Ascending aorta (tissue), 2 donors: ENCODE measurements around the gene MRPL17. TPM values are rescaled to one million over a fixed set of nuclear protein-coding genes. Genes with fewer than 3 reads are reported as not detected.
"Not testable (repeated sequence)": the region's sequence is repeated elsewhere in the genome, so short reads cannot be mapped to it uniquely, and the experiment has no call there.

Experiments
- DNase-seq, 2 donors: peaks; one replicate each; pipeline ENCODE4 v3.0.0-alpha.2; 2019; ENCODE audit warnings: low spot score in 2 of 2
- H3K27ac ChIP-seq, 2 donors: fragments of 200-600 bp; sonication (generic); one replicate each; pipeline ENCODE4 v1.5.1; 2016 to 2017; ENCODE audit warnings: mild to moderate bottlenecking in 1 of 2
- H3K27me3 ChIP-seq: fragments of 200-600 bp; sonication (generic); one replicate; pipeline ENCODE4 v1.5.1; 2017
- H3K36me3 ChIP-seq, 2 donors: fragments of 200-600 bp; sonication (generic); one replicate each; pipeline ENCODE4 v1.5.1; 2016
- H3K4me1 ChIP-seq, 2 donors: fragments of 200-600 bp; sonication (generic); one replicate each; pipeline ENCODE4 v1.5.1; 2016 to 2017; ENCODE audit warnings: mild to moderate bottlenecking in 1 of 2
- H3K4me3 ChIP-seq, 2 donors: fragments of 200-600 bp; sonication (generic); one replicate each; pipeline ENCODE4 v1.5.1; 2016 to 2017; ENCODE audit warnings: mild to moderate bottlenecking in 1 of 2
- H3K9me3 ChIP-seq, 2 donors: fragments of 200-600 bp; sonication (generic); one replicate each; pipeline ENCODE4 v1.5.1; 2016
- CTCF ChIP-seq, 3 experiments: fragments of 200-600 bp in 2 of 3; fragments of 450-650 bp in 1 of 3; sonication (generic) in 2 of 3; IDR thresholded peaks; one replicate each; pipeline ENCODE4 v1.5.1; 2016 to 2019; ENCODE audit warnings: antibody characterized with exemption in 3 of 3, mild to moderate bottlenecking in 1 of 3, moderate library complexity in 1 of 3
- intact Hi-C: fragments of 100-400 bp; cut with DNase I; formaldehyde crosslinking; loops from one replicate; pipeline ENCODE4 v1.15.1; 2023
- total RNA-seq: library from RNA; depleted of rRNA; stranded (reverse); fragments of >200 nt; gene quantifications from one replicate; pipeline ENCODE4 v1.1.0, GENCODE V29; 2016

MRPL17 gene
- total RNA-seq, 1 donor from 2014 or later = 12.9 TPM

GRCh38 chr11:6703247-6704063 is 20.3 kb upstream of the MRPL17 start:
- Histone ChIP-seq H3K36me3 (no peaks in the 10 kb centered on the region), H3K4me1 (no peaks in the 10 kb centered on the region), H3K27me3 (no peaks in the 10 kb centered on the region), H3K27ac (no peak overlapping the region), H3K4me3 (no peak overlapping the region), H3K9me3 (no peaks in the 10 kb centered on the region)
- intact Hi-C loops = no loop called here
- peak; percentile 42 to 70 (median 53) for TF ChIP-seq CTCF (IDR thresholded peaks at IDR 0.05)
- peak in 1 of 2 donors; percentile 81 for DNase-seq

GRCh38 chr11:6701955-6702354 is 18.8 kb upstream of the MRPL17 start:
- H3K27me3 ChIP-seq, H3K9me3 ChIP-seq, H3K4me3 ChIP-seq, H3K27ac ChIP-seq, intact Hi-C loops, H3K36me3 ChIP-seq, H3K4me1 ChIP-seq, DNase-seq: not testable (repeated sequence)

DNA sequence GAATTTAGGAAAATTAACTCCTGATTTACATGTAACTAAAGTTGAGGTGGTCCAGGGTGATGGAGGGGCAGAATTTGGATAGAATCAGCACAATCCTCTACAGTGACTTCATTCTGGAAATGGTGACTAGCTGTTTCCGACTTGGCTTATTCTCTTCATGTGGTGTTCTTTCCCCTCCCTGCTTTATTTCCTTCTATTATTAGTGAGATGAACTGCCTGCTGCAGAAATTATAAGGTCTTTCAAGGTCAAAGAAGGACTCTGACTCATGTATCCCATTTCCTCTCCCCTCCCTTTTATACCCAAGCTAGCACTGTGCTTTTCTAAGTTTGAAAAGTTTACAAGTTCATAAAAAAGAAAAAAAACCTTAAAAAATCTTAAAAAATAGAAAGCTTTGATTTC is 12.2 kb upstream of the MRPL17 start:
- Histone ChIP-seq H3K4me1 (peaks cover 8 to 20% of the 10 kb centered on the region in 2 donors), H3K9me3 (no peaks in the 10 kb centered on the region), H3K4me3 (no peak overlapping the region), H3K27me3 (no peaks in the 10 kb centered on the region), H3K27ac (peak overlapping the region; percentile 77 to 79), H3K36me3 (no peaks in the 10 kb centered on the region)
- intact Hi-C loops = no loop called here
- no peak for TF ChIP-seq CTCF (IDR thresholded peaks at IDR 0.05)
- no peak for DNase-seq

DNA sequence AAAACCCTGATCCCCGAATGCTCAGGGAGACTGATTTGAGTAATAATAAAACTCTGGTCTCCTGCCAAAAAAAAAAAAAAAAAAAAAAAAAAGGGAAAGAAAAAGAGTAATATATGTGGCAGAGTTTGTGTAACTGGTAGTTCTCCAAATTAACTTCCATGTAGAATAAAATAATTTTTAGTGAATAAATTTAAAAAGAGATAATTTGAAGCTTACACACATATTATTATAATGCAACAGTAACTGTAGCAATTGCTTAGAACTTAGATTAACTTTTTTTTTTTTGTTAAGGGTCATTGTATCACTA is 11.0 kb upstream of the MRPL17 start:
- no peak for TF ChIP-seq CTCF (IDR thresholded peaks at IDR 0.05)
- no peak overlapping the region for H3K4me3 ChIP-seq
- no peaks in the 10 kb centered on the region for H3K36me3 ChIP-seq
- H3K27ac ChIP-seq = peak overlapping the region; percentile 73 to 77
- peaks cover 8 to 20% of the 10 kb centered on the region in 2 donors for H3K4me1 ChIP-seq
- no peaks in the 10 kb centered on the region for H3K9me3 ChIP-seq
- no peaks in the 10 kb centered on the region for H3K27me3 ChIP-seq
- intact Hi-C loops = no loop called here
- DNase-seq = no peak

- intact Hi-C loops = no loop called here
- no peaks in the 10 kb centered on the region for H3K27me3 ChIP-seq
- no peak for TF ChIP-seq CTCF (IDR thresholded peaks at IDR 0.05)
- no peak overlapping the region for H3K4me3 ChIP-seq
- H3K9me3 ChIP-seq = no peaks in the 10 kb centered on the region
- H3K27ac ChIP-seq = peak overlapping the region; percentile 73 to 77
- peak; percentile 26 to 82 for DNase-seq
- no peaks in the 10 kb centered on the region for H3K36me3 ChIP-seq
- H3K4me1 ChIP-seq = peaks cover 8 to 20% of the 10 kb centered on the region in 2 donors
These were observed 10.4 kb upstream of the MRPL17 start for GRCh38 chr11:6693342-6694228.

- H3K4me1 ChIP-seq = peaks cover 8 to 20% of the 10 kb centered on the region in 2 donors
- H3K27ac ChIP-seq = peak overlapping the region in 1 of 2 donors; percentile 73
- H3K4me3 ChIP-seq = no peak overlapping the region
- no peaks in the 10 kb centered on the region for H3K27me3 ChIP-seq
- TF ChIP-seq CTCF (IDR thresholded peaks at IDR 0.05) = no peak
- no peak for DNase-seq
- H3K9me3 ChIP-seq = no peaks in the 10 kb centered on the region
- H3K36me3 ChIP-seq = no peaks in the 10 kb centered on the region
- intact Hi-C loops = no loop called here
These were observed 9.0 kb upstream of the MRPL17 start for GRCh38 chr11:6692128-6692527.

GRCh38 chr11:6690431-6691132 is 7.4 kb upstream of the MRPL17 start:
- H3K4me1 ChIP-seq = peaks cover 3 to 13% of the 10 kb centered on the region in 2 donors
- DNase-seq, intact Hi-C loops, H3K4me3 ChIP-seq, H3K27ac ChIP-seq, H3K27me3 ChIP-seq, H3K9me3 ChIP-seq, H3K36me3 ChIP-seq: not testable (repeated sequence)
